Measurements from ENCODE around the gene HABP2.

DNA sequence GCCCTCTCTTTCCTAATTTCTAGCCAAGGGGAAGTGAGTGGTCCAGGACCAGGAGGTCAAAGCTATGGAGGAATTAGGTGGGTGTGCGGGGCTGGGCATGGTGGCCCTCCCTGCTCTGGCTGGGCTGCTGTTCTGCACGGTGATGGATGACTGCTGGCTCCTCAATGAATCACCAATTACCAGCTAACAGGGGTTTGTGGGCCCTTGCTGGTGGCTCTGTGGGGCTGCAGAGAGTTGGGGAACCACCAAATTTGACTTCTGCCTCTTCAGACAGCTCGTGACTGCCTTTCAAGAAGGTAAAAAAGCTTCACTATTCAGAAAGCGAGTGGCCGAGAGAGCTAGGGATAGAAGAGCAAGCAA lies 35.0 kb upstream of the HABP2 start:
- TF ChIP-seq CTCF (IDR thresholded peaks at IDR 0.05) (no peak), POLR2A (IDR thresholded peaks at IDR 0.05) (no peak)

Data from uterus (tissue), 2 donors.